ENCODE data around the gene NKX6-1.

- TF ChIP-seq CTCF (IDR thresholded peaks at IDR 0.05) (no peak), POLR2AphosphoS5 (IDR thresholded peaks at IDR 0.05) (no peak)
These were observed 16.2 kb downstream of the NKX6-1 start for GRCh38 chr4:84482564-84483563.
